NCI-H345 treated with DMSO at 0.1 percent for 48 hours (cell line): ENCODE measurements around the gene HMGN4.
"Not testable (repeated sequence)": the region's sequence is repeated elsewhere in the genome, so short reads cannot be mapped to it uniquely, and the experiment has no call there.

Experiments used
- DNase-seq: peaks from one replicate; lab custom pipeline; 2025; ENCODE audit not compliant: unreplicated experiment; lab: John Stamatoyannopoulos, UW

Gene HMGN4

GRCh38 chr6:26537846-26538571 lies at the start of gene HMGN4:
Gene HMGN4, plus strand, starts transcription at chr6:26538366. Its CDS starts 6,841 bp downstream, at chr6:26545207.
- DNase-seq, result peak; percentile 90

- no peak for DNase-seq
These were observed 47.9 kb upstream of the HMGN4 start for GRCh38 chr6:26489996-26490964.

GRCh38 chr6:26491604-26492003 lies 46.6 kb upstream of the HMGN4 start:
- DNase-seq, result no peak

- no peak for DNase-seq
These were observed 44.9 kb upstream of the HMGN4 start for GRCh38 chr6:26493258-26493657.

GRCh38 chr6:26494117-26494516 lies 44.0 kb upstream of the HMGN4 start:
- no peak for DNase-seq

- no peak for DNase-seq
These were observed 42.9 kb upstream of the HMGN4 start for GRCh38 chr6:26495281-26495680.

GRCh38 chr6:26497610-26498009 lies 40.6 kb upstream of the HMGN4 start:
- no peak for DNase-seq

GRCh38 chr6:26500102-26500501 lies 38.1 kb upstream of the HMGN4 start, which contains the start of gene BTN1A1:
Gene BTN1A1, plus strand, starts transcription at chr6:26500303. Its CDS starts 984 bp downstream, at chr6:26501287.
- DNase-seq, result no peak

- peak; percentile 24 for DNase-seq
These were observed 36.6 kb upstream of the HMGN4 start for GRCh38 chr6:26501482-26501986.

GRCh38 chr6:26502165-26502564 lies 36.0 kb upstream of the HMGN4 start:
- DNase-seq, result peak; percentile 24

GRCh38 chr6:26502626-26503025 lies 35.5 kb upstream of the HMGN4 start:
- DNase-seq, result no peak

- DNase-seq, result no peak
These were observed 30.5 kb upstream of the HMGN4 start for GRCh38 chr6:26507658-26508057.

- not testable (repeated sequence) for DNase-seq
These were observed 27.1 kb upstream of the HMGN4 start for GRCh38 chr6:26511033-26511432.

GRCh38 chr6:26514984-26515383 lies 23.2 kb upstream of the HMGN4 start:
- DNase-seq, result no peak

- DNase-seq, result no peak
These were observed 21.4 kb upstream of the HMGN4 start for GRCh38 chr6:26516481-26517427.

GRCh38 chr6:26519359-26519758 lies 18.8 kb upstream of the HMGN4 start:
- DNase-seq, result no peak

- peak; percentile 74 for DNase-seq
These were observed 17.8 kb upstream of the HMGN4 start for GRCh38 chr6:26520237-26520849.

- peak; percentile 74 for DNase-seq
These were observed 17.1 kb upstream of the HMGN4 start for GRCh38 chr6:26520850-26521599.

GRCh38 chr6:26521600-26522391 lies 16.4 kb upstream of the HMGN4 start:
- no peak for DNase-seq
